Endothelial cell of umbilical vein (primary cell): ENCODE measurements around the gene SNRPA. TPM values are rescaled to one million over a fixed set of nuclear protein-coding genes. Genes with fewer than 3 reads are reported as not detected.
A peak's percentile ranks its signal among the peaks of the same experiment; 100 is the strongest.

Experiments used
- BruUV-seq: library from RNA; stranded (reverse); fragments of 400-500 nt; replicated peaks from 2 replicates; lab custom pipeline; 2021; lab: Mats Ljungman, UMichigan
- CTCF ChIA-PET: fragments of 300-600, 350-600 bp; sonication (Branson Sonifier 250); formaldehyde crosslinking; loops from one replicate; lab custom pipeline; 2021; ENCODE audit warnings: antibody characterized with exemption, inconsistent platforms; lab: Charles Lee
- POLR2A ChIA-PET: fragments of 300-600, 350-600 bp; sonication (Branson Sonifier 250); formaldehyde crosslinking; loops from one replicate; lab custom pipeline; 2021; ENCODE audit warnings: antibody characterized with exemption, inconsistent platforms; lab: Charles Lee
- DNase-seq: peaks from one replicate; pipeline ENCODE4 v3.0.0-alpha.2; 2011; ENCODE audit warnings: low read depth, low spot score
- FAIRE-seq: peaks from 2 replicates; lab custom pipeline; 2011; peaks lifted over from hg19 to GRCh38; lab: Jason Lieb, UNC
- H2AFZ ChIP-seq: 2 replicates; pipeline ENCODE4 v1.6.0; 2012; ENCODE audit warnings: low read depth, low read length, control low read depth, inconsistent platforms
- H3K27ac ChIP-seq: 2 replicates; pipeline ENCODE4 v1.5.1; 2011; ENCODE audit warnings: low read depth, mild to moderate bottlenecking, control low read depth, low read length, moderate library complexity; ENCODE audit not compliant: insufficient read depth
- H3K27me3 ChIP-seq, 2 experiments: 2 replicates each; pipeline versions ENCODE4 v1.6.0 to v1.6.1; 2011; ENCODE audit warnings: low read length in 2 of 2, mixed read lengths in 1 of 2; ENCODE audit not compliant: control insufficient read depth in 2 of 2, insufficient read depth in 2 of 2
- H3K36me3 ChIP-seq, 2 experiments: 2 replicates in 1 of 2; 3 replicates in 1 of 2; pipeline ENCODE4 v1.5.1; 2011; ENCODE audit warnings: low read length in 2 of 2, mild to moderate bottlenecking in 1 of 2, moderate library complexity in 1 of 2; ENCODE audit not compliant: control insufficient read depth in 2 of 2, insufficient read depth in 2 of 2; ENCODE audit errors: extremely low read depth in 1 of 2
- H3K4me1 ChIP-seq: 3 replicates; pipeline ENCODE4 v1.5.1; 2011; ENCODE audit warnings: mild to moderate bottlenecking, low read length; ENCODE audit not compliant: control insufficient read depth, insufficient read depth; ENCODE audit errors: extremely low read depth
- H3K4me2 ChIP-seq: 2 replicates; pipeline ENCODE4 v1.6.1; 2011; ENCODE audit warnings: low read length, control low read depth, mixed read lengths; ENCODE audit not compliant: insufficient read depth
- H3K4me3 ChIP-seq, 3 experiments: fragments of 200-600 bp in 1 of 3; sonication (generic), shearing (Covaris generic) in 1 of 3; replicated peaks in 1 of 3; 2 replicates each; pipeline ENCODE4 v1.5.1; 2011 to 2016; ENCODE audit warnings: control low read depth in 3 of 3, low read length in 3 of 3, mild to moderate bottlenecking in 2 of 3, inconsistent platforms in 1 of 3, low read depth in 1 of 3, moderate library complexity in 1 of 3; ENCODE audit not compliant: insufficient read depth in 1 of 3
- H3K79me2 ChIP-seq: 2 replicates; pipeline ENCODE4 v1.6.0; 2012; ENCODE audit warnings: low read length, inconsistent platforms; ENCODE audit not compliant: control insufficient read depth, insufficient read depth
- H3K9ac ChIP-seq: replicated peaks from 2 replicates; pipeline ENCODE3; 2011; ENCODE audit warnings: low read length, control low read depth; ENCODE audit not compliant: insufficient read depth; ENCODE audit errors: extremely low read depth
- H3K9me1 ChIP-seq: replicated peaks from 3 replicates; pipeline ENCODE4 v1.6.0; 2011; ENCODE audit warnings: mild to moderate bottlenecking, low read length; ENCODE audit not compliant: control insufficient read depth, insufficient read depth; ENCODE audit errors: extremely low read depth
- H3K9me3 ChIP-seq: replicated peaks from 2 replicates; pipeline ENCODE4 v1.5.1; 2012; ENCODE audit warnings: low read length, inconsistent platforms; ENCODE audit not compliant: control insufficient read depth, insufficient read depth
- H4K20me1 ChIP-seq: replicated peaks from 2 replicates; pipeline ENCODE3; 2011; ENCODE audit warnings: mild to moderate bottlenecking, low read length; ENCODE audit not compliant: control insufficient read depth, insufficient read depth; ENCODE audit errors: extremely low read depth
- CTCF ChIP-seq, 2 donors: IDR thresholded peaks; 1 replicate in 1 of 2; 2 replicates in 1 of 2; pipeline ENCODE4 v1.5.1; 2011; ENCODE audit warnings: low read length in 2 of 2, mild to moderate bottlenecking in 2 of 2, moderate library complexity in 2 of 2, control low read depth in 1 of 2, inconsistent platforms in 1 of 2, low read depth in 1 of 2; ENCODE audit not compliant: insufficient read depth in 1 of 2; ENCODE audit errors: extremely low read depth in 1 of 2
- EZH2 ChIP-seq: IDR thresholded peaks from 2 replicates; pipeline ENCODE4 v1.6.1; 2012; ENCODE audit warnings: borderline replicate concordance, low read depth, mild to moderate bottlenecking, moderate library complexity, low read length, inconsistent platforms; ENCODE audit not compliant: severe bottlenecking
- MAX ChIP-seq: IDR thresholded peaks from 2 replicates; pipeline ENCODE4 v1.6.1; 2011; ENCODE audit not compliant: insufficient read depth, insufficient read length
- POLR2A ChIP-seq: IDR thresholded peaks from 2 replicates; pipeline ENCODE4 v1.6.1; 2012; ENCODE audit warnings: low read depth, mild to moderate bottlenecking, control low read depth, low read length
- POLR2AphosphoS5 ChIP-seq: IDR thresholded peaks from 2 replicates; pipeline ENCODE4 v1.6.1; 2012; ENCODE audit warnings: low read depth, mild to moderate bottlenecking, control low read depth, low read length, moderate library complexity; ENCODE audit not compliant: insufficient read depth
- dilution Hi-C: fragments of 300-500 bp; cut with MboI; formaldehyde crosslinking; loops from one replicate; pipeline ENCODE4 v1.15.0; 2019; ENCODE audit warnings: low sequenced_read_pairs; ENCODE audit not compliant: extremely low pct_ligation_motif_present
- intact Hi-C: fragments of 100-400 bp; cut with micrococcal nuclease; formaldehyde crosslinking; loops from one replicate; pipeline ENCODE4 v1.10.0; 2022
- polyA plus RNA-seq, 4 experiments: library from polyadenylated mRNA; depleted of rRNA in 3 of 4; stranded (reverse) in 3 of 4; unstranded in 1 of 4; fragments of >200 nt; gene quantifications; 2 replicates each; pipeline versions ENCODE4 v1.2.1 to v1.2.3, GENCODE V29; 2011 to 2012; ENCODE audit warnings: missing spikeins in 1 of 4
- total RNA-seq: library from RNA; stranded (reverse); gene quantifications from 2 replicates; pipeline ENCODE4 v1.2.3, GENCODE V29; 2021

The SNRPA gene
- total and polyA plus RNA-seq, 2 donors (not counting 3 experiments of a cell fraction or from before 2014, with no cell fraction given): 84.6 to 131 TPM

GRCh38 chr19:40721140-40721486 is 29.9 kb upstream of the SNRPA start:
- TF ChIP-seq POLR2AphosphoS5 (no peak), CTCF (IDR thresholded peaks at IDR 0.05; ENCODE audit: extremely low read depth in 1 of 2, insufficient read depth in 1 of 2, low read depth in 1 of 2, low read length in 2 of 2) (no peak), POLR2A (no peak), EZH2 (no peak), MAX (no peak)
- FAIRE-seq (no peak), DNase-seq (peak; percentile 8)
- ChIA-PET CTCF (interaction anchor here (0.9 to 2.3 kb wide), 3 partner anchors 24 to 77 kb away, joined by 4 to 7 read pairs (median 4); partner anchors contain the start of genes ACTMAP, EGLN2 and SNRPA), POLR2A (interaction anchor here (0.5 to 0.9 kb wide), 3 partner anchors 20 to 30 kb away, joined by 3 to 5 read pairs (median 4); partner anchors contain the start of gene NUMBL)
- peak overlapping the region; percentile 82 for H3K4me2 ChIP-seq
- H3K79me2 ChIP-seq: peaks cover 54% of the 10 kb centered on the region
- no peak overlapping the region for H3K4me3 ChIP-seq
- H4K20me1 ChIP-seq: no peaks in the 10 kb centered on the region
- TSS peak; percentile 5 for BruUV-seq
- H3K4me1 ChIP-seq: peaks cover 48% of the 10 kb centered on the region
- peaks cover 2 to 7% of the 10 kb centered on the region in 2 experiments for H3K36me3 ChIP-seq
- no peaks in the 10 kb centered on the region for H3K9me3 ChIP-seq
- intact Hi-C loops: no loop called here
- no peaks in the 10 kb centered on the region for H3K27me3 ChIP-seq
- peak overlapping the region; percentile 58 for H3K9ac ChIP-seq
- H2AFZ ChIP-seq: no peak overlapping the region
- H3K9me1 ChIP-seq: no peaks in the 10 kb centered on the region
- peak overlapping the region; percentile 84 for H3K27ac ChIP-seq
- dilution Hi-C loops: no loop called here
